GM18909 (cell line): ENCODE data around the gene NRL.
"Not testable (repeated sequence)": the region's sequence is repeated elsewhere in the genome, so short reads cannot be mapped to it uniquely, and the experiment has no call there.

ENCODE experiments used
- ATAC-seq: cut with Tn5 transposase; IDR thresholded peaks from one replicate; pipeline ENCODE4 v1.9.1; 2021; ENCODE audit warnings: mild to moderate bottlenecking; ENCODE audit not compliant: unreplicated experiment, poor library complexity

Gene NRL

DNA sequence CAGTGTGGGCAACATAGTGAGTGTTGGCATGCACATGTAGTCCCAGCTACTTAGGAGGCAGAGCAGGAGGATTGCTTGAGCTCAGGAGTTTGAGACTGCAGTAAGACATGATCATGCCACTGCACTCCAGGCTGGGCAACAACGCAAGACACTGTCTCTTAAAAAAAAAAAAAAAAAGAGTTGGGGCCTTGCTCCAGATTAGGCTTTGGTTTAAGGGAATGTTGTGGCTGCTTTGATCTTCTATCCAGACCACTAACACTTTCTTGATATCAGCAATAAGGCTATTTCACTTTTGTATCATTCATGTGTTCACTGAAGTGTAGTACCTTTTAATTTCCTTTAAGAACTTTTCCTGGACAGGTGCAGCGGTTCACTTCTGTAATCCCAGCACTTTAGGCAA, 12.9 kb upstream of the NRL start:
- ATAC-seq: no peak

DNA sequence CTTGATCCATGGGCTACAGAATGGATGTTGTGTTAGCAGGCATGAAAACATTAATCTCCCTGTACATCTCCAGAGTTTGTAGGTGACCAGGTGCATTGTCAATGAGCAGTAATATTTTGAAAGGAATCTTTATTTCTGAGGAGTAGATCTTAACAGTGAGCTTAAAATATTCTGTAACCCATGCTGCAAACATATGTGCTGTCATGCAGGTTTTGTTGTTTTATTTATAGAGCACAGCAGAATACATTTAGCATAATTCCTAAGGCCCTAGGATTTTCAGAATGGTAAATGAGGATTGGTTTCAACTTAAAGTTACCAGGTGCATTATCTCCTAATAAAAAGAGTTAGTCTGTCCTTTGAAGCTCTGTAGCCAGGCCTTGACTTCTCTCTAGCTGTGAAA, 12.2 kb upstream of the NRL start:
- no peak for ATAC-seq

DNA sequence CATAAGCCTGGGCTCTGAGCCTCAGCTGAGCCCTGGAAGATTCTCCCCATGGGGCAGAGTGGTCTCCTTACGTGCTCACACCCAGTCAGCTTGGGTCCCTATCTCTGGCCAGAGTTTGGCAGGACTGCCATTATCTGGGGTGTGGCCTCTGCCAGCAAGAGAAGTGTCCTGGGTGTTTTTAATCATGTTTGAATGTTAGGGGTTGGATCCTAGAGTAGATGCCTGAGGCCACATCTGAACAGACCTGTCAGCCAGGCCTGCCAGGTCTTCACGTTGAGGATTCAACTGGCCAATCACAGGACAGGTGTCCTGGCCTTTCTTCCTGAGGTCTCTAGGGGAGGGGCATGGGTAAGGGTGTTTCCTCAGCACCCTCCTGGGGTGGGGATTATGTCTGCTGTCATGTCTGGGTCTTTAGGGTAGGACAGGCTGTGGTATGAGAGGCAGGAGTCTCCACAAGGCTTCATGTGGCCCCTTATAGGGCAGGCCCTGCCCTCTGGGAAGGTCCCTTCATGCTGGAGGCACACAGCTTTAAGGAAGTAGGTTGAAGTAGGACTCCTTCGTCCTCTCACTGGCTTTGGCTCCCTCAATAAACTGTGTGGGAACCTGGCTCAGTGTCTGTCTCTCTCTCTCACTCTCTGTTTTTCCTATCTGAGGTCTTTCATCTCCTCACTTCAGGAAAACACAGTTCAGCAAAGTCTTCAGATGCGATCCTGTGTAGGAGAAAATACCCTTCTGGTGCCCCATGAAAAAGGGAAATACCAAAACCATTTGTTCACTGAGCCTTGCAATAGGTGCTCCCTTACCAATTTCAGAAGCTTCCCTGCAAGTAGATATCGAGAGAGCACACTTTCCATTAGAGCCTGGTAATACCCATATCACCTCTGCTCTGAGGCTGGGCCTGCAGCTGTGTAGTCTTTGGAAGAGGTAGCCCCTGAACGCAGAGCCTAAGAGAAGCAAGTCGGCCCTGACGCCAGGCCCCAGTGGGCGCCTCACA, 9.0 kb upstream of the NRL start:
- ATAC-seq: peak; percentile 53

DNA sequence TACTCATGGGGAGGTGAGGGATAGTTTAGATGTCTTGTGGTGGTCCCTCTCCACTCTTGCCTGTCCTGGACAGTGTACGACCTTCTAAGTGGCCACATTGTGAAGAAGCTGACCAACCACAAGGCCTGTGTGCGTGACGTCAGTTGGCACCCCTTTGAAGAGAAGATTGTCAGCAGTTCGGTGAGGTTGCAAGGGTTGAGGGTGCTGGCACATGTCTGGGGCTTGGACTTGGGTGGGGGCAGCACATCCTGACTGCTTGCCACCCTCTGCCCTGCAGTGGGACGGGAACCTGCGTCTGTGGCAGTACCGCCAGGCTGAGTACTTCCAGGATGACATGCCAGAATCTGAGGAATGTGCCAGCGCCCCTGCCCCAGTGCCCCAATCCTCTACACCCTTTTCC, 8.1 kb upstream of the NRL start:
- ATAC-seq: no peak

DNA sequence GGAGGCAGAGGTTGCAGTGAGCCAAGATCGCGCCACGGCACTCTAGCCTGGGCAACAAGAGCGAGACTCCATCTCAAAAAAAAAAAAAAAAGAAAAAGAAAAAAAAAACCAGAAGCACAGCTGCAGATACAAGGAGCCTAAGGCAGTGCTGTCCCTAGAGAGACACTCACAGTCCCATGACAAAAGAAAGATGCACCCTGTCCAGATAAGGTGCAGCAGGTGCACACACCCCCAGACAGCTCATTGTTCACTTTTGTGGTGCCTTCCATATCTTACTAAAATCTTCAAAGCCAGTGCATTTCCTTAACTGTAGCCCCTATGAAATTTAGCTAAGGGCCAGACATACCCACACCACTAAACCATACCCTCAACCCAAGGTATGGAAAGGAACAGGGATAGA, 7.7 kb upstream of the NRL start:
- no peak for ATAC-seq

DNA sequence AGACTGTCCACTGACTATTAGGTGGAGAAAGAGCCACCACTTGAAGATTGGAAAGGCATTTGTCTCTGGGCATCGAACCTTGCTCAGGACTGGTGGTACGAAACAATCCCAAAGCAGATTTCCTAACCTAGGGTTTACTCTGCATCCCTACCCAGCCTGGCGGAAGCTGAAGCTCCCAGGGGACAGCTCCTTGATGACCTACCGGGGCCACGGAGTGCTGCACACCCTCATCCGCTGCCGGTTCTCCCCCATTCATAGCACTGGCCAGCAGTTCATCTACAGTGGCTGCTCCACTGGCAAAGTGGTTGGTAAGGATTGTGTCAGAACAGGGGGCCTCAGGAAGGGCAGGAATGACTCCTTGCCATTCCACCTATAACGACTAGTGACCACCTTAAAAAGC, 6.5 kb upstream of the NRL start:
- no peak for ATAC-seq

DNA sequence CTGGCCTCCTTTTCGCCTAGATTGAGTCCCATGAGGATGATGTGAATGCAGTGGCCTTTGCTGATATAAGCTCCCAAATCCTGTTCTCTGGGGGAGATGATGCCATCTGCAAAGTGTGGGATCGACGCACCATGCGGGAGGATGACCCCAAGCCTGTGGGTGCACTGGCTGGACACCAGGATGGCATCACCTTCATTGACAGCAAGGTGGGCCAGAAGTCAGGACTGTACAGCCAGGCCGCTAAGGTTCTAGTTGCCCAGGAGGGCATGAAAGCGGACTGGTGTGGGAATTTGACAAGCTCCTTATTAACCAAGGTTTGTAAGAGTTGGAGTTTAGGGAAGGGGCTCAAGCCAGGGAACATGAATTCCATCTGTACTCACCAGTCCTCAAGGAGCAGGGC, 4.9 kb upstream of the NRL start:
- no peak for ATAC-seq

DNA sequence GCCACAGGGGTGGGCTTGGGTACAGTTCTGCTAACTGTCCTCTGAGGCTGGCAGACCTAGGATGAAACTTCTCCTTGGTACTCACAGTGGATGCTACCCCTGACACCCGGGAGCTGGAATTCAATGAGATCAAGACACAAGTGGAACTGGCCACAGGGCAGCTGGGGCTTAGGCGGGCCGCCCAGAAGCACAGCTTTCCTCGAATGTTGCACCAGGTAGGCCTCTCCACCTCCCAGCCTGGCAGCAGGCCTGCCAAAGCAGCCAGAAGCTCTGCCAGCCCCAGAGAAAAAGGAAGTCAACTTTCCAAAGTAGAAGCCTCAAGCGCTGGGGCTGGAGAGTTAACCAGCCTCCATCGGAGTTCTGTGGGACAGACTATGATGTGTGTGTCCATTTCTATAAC, 2.4 kb upstream of the NRL start:
- ATAC-seq: no peak

DNA sequence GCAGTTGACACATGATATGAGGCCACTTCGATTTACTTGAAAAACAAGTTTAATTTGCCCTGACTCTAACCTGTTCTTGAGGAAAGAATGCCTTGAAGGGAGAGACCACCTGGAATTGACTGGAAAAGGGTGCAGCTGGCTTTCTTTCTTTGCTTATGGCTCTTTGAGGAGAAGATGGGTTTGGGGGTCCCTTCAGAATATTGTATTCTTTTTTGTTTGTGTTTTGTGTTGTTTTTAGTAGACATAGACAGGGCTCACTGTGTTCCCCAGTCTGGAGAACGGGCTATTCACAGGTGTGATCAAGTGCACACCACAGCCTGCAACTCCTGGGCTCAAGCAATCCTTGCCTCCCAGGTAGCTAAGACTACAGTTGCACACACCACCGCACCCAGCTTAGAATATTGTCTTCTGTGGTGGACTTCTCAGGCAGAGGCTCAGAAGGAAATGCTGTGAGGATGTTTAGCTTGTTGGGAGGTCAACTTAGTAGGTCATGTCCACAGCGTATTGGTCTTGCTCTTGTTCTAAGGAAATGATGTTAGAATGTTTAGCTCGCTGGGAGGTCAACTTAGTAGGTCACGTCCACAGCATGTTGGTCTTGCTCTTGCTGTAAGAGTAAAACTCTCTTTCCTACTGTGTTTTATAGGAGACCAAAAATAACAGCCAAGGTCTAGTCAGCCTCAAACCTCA, 1.5 kb upstream of the NRL start:
- ATAC-seq: no peak

DNA sequence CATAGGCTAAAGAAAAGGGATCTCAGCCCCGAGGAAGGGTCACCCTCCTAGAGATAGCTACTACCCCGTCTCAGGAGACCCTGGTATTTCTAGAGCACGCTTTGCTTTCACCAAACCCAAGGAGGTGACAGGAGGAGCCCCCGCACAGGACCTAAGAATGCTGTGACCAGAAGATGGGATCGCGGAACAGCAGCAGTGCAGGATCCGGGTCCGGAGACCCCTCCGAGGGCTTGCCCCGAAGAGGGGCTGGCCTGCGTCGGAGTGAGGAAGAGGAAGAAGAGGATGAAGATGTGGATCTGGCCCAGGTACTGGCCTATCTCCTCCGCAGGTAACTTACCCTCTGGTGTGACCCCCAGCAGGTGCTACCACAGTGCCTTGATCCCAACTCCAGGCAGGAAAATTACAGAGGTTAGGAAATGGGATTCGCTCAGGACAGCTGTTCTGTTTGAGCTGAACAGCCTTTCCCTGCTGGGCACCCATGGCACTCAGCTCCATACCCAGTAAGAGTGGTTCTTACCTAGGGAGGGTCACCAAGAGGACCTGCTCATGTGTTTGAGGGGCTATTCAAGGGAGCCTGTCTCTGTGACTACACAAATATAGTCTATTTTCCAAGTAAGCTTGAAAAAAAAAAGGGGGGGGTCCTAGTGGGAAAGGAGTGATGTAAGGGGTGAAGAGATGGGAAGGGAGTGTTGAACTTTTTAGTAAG, 826 bp upstream of the NRL start:
- no peak for ATAC-seq

DNA sequence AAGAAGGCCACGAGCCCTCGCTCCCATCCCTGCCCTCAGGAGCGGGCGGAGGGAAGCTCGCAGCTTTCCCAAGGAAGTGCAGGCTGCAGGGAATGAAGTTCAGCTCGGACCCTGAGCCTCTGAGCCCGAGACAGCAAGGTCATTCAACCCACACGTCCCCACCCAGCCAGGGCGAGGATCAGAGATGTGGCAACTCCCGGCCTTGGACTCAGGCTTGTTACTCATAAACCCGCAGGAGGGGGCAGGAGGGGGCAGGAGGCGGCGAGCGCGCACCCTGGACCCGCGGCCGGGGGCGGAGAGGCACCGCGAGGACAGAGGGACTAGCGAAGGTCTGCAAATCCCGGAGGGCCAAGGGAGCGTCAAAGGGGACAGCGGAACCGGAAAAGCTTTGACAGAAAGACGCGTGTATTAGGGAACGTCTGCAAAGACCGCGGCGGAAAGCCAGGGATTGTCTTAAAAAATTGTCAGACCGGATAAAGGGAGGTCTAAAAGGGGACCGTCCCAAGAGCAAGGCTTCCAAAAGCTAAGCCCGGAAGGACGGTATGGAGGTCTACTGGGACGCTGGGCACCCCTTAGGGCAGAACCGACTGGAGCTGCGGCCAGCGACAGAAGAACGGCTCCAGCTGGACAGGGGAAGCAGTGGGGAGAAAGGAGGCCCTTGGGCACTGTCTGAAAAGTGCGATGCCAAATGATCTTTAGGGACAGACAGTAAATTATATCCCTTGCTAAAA, 783 bp downstream of the NRL start:
- peak; percentile 37 for ATAC-seq

DNA sequence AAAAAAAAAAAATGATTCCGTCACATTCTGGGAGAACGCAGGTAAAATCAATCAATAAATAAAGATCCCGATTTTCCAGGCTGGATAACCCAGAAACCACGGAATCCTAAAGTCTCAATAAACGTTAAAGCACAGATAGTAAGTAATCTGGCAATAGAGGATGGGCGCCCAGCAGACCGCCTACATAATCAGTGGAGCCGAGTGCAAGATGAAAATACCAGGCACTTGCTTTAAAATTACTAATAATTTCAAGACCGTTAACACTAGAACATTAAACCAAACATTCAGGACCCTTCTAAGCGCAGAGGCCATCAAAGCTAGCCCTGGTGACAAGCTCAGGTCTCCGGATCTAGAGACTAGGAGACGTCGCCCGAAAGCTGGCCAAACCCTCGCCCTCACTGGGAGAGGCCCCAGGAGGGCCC, 1.4 kb downstream of the NRL start:
- ATAC-seq: peak; percentile 0

DNA sequence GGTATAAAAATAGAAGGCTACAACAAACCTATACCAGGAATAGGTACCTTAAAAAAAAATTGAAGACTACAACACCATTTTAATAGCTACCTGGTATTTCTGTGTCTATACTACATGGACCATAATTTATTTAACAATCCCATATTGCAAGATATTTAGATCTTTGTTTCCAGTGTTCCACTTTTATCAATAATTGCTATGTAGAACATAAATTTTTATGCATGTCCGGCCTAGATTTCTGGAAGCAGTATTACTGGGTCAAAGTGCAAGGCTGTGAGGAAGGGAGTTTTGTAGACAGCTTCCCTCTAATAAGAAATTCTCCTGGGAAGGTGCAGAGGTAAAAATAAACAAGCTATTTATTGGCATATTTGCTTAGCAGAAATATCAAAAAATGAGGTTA, 4.2 kb downstream of the NRL start:
- no peak for ATAC-seq

DNA sequence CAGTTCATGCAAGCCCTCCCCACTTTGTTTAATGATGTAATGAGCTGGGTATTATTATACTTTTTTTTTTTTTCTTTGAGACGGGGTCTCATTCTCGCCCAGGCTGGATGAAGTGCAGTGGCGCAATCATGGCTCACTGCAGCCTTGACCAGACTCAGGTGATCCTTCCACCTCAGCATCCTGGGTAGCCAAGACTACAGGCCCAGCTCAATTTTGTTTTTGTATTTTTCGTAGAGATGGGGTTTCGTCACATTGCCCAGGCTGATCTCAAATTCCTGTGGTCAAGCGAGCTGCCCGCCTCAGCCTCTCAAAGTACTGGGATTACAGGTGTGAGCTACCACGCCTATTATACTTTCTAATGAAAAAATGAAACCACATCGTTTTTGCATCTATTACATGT, 4.7 kb downstream of the NRL start:
- ATAC-seq: no peak

DNA sequence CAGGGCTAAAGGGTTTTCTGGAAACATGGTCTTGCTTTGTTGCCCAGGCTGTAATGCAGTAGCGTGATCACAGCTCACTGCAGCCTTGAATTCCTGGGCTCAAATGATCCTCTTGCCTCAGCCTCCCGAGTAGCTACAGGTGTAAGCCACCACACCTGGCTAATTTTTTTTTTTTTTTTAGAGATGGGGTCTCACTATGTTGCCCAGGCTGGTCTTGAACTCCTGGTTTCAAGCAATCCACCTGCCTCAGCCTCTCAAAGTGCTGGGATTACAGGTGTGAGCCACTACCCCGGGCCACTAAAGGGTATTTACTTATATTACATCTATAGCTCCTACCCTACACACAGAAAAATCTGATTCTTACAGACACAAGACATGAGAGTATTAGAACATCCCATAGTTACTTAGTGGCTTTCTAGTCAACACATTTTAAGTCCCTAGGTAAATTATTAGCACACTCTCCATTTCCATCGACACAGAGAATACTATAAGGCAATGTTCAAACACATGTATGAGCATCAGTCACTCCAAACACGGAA, 6.3 kb downstream of the NRL start:
- ATAC-seq: peak; percentile 36

DNA sequence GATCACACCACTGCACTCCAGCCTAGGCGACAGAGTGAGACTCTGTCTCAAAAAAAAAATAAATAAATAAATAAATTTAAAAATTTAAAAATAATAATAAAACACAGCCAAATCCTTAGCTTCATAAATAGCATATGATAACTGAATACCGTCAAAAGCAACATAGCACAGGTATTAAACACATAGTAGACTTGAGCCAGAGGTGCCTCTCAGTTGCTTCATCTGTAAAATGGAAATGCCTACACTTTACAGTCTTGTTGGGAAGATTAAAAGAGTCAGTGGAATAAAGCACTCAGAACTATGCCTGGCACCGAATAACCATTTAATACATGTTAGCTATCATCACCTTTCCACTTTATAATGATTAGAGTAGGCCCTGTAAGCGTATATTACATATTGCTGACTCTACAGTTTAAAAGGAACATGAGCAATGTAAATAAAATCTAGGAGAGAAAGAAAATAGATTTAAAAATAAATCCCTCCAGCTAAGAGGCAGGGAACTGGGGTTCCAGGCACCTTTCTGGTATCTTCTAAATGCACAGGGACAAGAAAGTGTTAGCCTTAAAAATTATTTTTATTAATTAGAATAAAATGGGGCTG, 8.0 kb downstream of the NRL start:
- no peak for ATAC-seq

DNA sequence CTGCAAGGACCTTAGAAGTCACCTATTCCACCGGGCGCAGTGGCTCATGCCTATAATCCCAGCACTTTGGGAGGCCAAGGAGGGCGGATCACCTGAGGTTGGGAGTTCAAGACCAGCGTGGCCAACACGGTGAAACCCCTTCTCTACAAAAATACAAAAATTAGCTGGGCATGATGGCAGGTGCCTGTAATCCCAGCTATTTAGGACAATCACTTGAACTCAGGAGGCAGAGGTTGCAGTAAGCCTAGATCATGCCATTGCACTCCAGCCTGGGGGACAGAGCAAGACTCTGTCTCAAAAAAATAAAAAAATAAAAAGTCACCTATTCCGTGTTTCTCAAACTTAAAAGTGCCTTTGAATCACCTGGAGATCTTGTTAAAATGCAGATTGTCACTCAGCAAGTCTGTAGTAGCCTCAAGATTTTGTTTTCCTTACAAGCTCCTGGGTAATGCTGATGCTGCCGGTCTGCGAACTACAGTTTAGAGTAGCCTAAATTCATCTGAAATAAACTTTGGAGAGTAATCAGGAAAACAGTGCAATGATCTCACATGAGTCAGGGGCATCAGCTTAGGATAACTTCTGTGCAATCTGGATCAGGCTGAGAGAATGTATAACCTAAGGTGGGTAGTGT, 9.0 kb downstream of the NRL start:
- ATAC-seq: not testable (repeated sequence)

DNA sequence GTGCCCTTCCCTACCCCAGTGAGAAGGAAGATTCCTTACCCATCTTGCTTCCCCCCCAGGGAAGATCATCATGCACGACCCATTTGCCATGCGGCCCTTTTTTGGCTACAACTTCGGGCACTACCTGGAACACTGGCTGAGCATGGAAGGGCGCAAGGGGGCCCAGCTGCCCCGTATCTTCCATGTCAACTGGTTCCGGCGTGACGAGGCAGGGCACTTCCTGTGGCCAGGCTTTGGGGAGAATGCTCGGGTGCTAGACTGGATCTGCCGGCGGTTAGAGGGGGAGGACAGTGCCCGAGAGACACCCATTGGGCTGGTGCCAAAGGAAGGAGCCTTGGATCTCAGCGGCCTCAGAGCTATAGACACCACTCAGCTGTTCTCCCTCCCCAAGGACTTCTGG, 11.3 kb downstream of the NRL start:
- ATAC-seq: no peak

DNA sequence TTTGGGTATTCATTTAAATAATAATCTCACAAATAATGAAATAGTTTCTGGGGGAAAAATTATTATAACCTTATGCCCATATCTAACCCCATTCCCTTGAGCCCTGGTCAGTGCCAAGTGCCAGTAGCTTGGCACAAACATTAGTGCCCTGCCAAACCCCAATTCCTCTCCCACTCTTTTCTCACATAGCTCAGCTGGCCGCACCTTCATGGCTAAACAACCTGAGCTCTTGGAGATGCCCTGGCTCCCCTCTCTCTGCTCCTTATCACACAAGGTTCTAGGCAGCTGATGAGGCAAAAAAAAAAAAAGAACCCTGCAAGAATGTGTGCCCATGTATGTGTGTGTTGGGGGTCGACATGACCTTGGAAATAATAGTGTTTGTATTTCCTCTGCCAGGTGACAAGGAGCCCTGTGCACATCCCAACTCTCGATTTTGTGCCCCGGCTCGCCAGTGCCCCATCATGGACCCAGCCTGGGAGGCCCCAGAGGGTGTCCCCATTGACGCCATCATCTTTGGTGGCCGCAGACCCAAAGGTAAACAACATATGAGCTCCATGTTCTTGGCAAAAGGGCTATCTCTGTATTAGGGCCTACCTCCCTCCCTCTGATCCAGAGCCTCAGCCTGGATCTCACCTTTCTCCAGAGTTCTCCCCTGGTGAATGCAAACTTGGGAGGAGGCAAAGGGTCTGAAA, 12.2 kb downstream of the NRL start:
- ATAC-seq: no peak
